Type B pancreatic cell (in vitro differentiated cells): ENCODE data around the gene SUGP1. TPM values are rescaled to one million over a fixed set of nuclear protein-coding genes. Genes with fewer than 3 reads are reported as not detected.

Experiments used
- DNase-seq: peaks from one replicate; pipeline ENCODE4 v3.0.0; 2021; ENCODE audit warnings: mixed read lengths; ENCODE audit not compliant: unreplicated experiment; ENCODE audit errors: extremely low spot score
- H3K27ac Mint-ChIP-seq: 2 replicates; pipeline ENCODE4 v1.8.0; 2021; ENCODE audit warnings: mild to moderate bottlenecking, mixed read lengths
- H3K27me3 Mint-ChIP-seq: 2 replicates; pipeline ENCODE4 v1.8.0; 2021; ENCODE audit warnings: mixed read lengths
- H3K36me3 Mint-ChIP-seq: 2 replicates; pipeline ENCODE4 v1.8.0; 2021; ENCODE audit warnings: mixed read lengths
- H3K4me1 Mint-ChIP-seq: one replicate; pipeline ENCODE4 v1.8.0; 2021; ENCODE audit warnings: mixed read lengths; ENCODE audit not compliant: unreplicated experiment
- H3K4me3 Mint-ChIP-seq: 2 replicates; pipeline ENCODE4 v1.8.0; 2021; ENCODE audit warnings: mild to moderate bottlenecking, mixed read lengths
- H3K9me3 Mint-ChIP-seq: 2 replicates; pipeline ENCODE4 v1.8.0; 2021; ENCODE audit warnings: mixed read lengths
- total RNA-seq: library from RNA; stranded (reverse); gene quantifications from 2 replicates; pipeline ENCODE4 v1.2.1, GENCODE V29; 2021; ENCODE audit warnings: low replicate concordance
- TF ChIP-seq, protein P1 (sequence below): fragments of 200-600 bp; sonication (generic); conservative IDR thresholded peaks from 2 replicates; pipeline ENCODE4 v1.5.0; 2021; ENCODE audit warnings: antibody characterized with exemption, mild to moderate bottlenecking

The SUGP1 gene
- total RNA-seq, 1 donor from 2014 or later, result 86.8 TPM

DNA sequence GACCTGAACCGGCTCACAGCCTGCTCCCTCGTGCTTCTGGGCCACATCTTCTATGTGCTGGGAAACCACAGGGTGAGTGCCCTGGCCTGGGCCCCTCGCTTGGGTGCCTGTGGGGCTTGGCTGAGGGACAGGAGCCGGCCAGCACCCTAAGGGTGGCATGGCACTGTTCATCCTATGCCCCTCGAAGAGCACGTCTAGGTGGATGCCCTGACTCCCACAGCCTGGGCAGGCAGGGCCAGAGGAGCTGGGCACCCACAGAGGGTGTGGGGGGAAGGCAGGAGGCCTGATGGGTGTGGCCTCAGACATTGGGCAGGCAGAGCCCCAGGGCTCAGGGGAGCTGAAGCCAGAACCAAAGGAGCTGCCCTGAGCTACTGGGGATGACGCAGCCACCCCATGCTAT lies 29.1 kb upstream of the SUGP1 start:
- DNase-seq, result no peak
- H3K4me3 Mint-ChIP-seq, result no peak overlapping the region
- TF ChIP-seq, protein P1, sequence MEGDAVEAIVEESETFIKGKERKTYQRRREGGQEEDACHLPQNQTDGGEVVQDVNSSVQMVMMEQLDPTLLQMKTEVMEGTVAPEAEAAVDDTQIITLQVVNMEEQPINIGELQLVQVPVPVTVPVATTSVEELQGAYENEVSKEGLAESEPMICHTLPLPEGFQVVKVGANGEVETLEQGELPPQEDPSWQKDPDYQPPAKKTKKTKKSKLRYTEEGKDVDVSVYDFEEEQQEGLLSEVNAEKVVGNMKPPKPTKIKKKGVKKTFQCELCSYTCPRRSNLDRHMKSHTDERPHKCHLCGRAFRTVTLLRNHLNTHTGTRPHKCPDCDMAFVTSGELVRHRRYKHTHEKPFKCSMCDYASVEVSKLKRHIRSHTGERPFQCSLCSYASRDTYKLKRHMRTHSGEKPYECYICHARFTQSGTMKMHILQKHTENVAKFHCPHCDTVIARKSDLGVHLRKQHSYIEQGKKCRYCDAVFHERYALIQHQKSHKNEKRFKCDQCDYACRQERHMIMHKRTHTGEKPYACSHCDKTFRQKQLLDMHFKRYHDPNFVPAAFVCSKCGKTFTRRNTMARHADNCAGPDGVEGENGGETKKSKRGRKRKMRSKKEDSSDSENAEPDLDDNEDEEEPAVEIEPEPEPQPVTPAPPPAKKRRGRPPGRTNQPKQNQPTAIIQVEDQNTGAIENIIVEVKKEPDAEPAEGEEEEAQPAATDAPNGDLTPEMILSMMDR, result no peak
- H3K27ac Mint-ChIP-seq, result no peak overlapping the region
- peaks cover 7% of the 10 kb centered on the region for H3K36me3 Mint-ChIP-seq
- no peaks in the 10 kb centered on the region for H3K27me3 Mint-ChIP-seq
- H3K4me1 Mint-ChIP-seq, result no peaks in the 10 kb centered on the region
- H3K9me3 Mint-ChIP-seq, result no peaks in the 10 kb centered on the region

DNA sequence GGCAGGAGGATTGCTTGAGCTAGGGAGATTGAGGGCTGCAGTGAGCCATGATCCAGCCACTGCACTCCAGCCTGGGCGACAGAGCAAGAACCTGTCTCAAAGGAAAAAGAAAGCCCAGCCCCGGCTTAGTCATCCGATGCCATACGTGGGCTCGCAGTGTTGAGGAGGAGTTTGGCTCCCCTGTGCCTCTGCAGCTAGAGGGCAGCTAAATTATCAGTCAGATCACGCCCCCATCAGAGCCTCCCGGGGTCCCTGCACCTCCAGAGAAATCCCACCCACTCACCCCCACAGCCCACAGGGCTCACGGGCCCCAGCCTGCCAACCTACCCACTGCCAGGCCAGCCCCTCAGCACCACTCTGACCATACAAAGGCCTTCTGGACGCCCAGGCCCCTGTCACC lies 28.0 kb upstream of the SUGP1 start:
- TF ChIP-seq, protein P1, result no peak
- Mint-ChIP-seq H3K9me3 (no peaks in the 10 kb centered on the region), H3K36me3 (peaks cover 7% of the 10 kb centered on the region), H3K27ac (no peak overlapping the region), H3K27me3 (no peaks in the 10 kb centered on the region), H3K4me3 (no peak overlapping the region), H3K4me1 (no peaks in the 10 kb centered on the region)
- DNase-seq, result no peak

DNA sequence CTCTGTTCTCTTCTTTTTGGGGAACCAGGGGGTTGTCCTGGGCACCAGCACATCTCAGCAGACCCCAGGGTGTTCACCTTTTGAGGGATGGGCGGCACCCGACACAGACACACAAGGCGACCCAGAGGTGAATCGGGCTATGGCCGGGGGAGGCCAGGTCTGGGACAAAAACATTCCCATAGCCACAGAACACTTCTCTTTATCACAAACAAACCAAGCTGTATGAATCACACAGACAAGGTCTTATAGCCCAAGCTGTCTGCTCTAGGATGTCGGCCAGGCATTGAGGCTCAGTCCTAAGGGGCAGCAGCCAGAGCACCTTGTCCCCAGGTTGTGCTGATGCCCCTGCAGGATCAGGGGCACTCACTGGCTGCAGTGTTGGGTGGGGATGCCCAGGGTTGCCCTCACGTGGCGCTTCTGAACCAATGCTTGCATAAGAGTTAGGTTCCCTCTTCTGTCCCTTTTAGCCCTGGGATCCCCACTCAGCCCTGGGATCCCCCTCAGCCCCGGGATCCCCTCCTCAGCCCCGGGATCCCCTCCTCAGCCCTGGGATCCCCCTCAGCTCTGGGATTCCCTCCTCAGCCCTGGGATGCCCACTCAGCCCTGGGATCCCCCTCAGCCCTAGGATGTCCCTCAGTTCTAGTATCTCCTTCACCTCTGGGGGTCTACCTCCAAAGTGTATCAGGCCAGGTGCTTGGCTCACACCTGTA lies 27.2 kb upstream of the SUGP1 start:
- Mint-ChIP-seq H3K4me3 (no peak overlapping the region), H3K36me3 (peaks cover 7% of the 10 kb centered on the region), H3K27me3 (no peaks in the 10 kb centered on the region), H3K27ac (no peak overlapping the region), H3K4me1 (no peaks in the 10 kb centered on the region), H3K9me3 (no peaks in the 10 kb centered on the region)
- DNase-seq, result no peak
- TF ChIP-seq, protein P1, result no peak

DNA sequence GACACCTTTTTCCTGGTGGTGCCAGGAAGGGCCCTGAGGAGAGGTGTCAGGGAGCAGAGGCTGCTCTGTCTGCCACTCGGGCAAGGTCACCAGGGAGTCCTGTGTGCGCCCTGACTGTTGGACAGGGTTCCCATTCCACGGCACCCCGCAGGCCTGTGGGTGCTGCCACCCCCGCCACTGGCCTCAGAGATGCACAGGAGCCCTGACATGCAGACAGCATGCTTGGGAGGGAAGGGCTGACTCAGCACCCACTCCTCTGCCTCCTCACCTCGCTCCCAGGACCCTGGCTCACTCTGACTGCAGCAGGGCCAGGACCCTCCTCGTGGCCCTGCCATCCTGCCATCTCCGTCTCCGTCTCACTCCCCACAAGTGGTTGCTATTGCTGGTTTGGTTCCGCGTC lies 25.7 kb upstream of the SUGP1 start:
- DNase-seq, result no peak
- TF ChIP-seq, protein P1, result no peak
- H3K4me3 Mint-ChIP-seq, result no peak overlapping the region
- peaks cover 3% of the 10 kb centered on the region for H3K36me3 Mint-ChIP-seq
- H3K4me1 Mint-ChIP-seq, result no peaks in the 10 kb centered on the region
- H3K27ac Mint-ChIP-seq, result no peak overlapping the region
- no peaks in the 10 kb centered on the region for H3K27me3 Mint-ChIP-seq
- no peaks in the 10 kb centered on the region for H3K9me3 Mint-ChIP-seq

DNA sequence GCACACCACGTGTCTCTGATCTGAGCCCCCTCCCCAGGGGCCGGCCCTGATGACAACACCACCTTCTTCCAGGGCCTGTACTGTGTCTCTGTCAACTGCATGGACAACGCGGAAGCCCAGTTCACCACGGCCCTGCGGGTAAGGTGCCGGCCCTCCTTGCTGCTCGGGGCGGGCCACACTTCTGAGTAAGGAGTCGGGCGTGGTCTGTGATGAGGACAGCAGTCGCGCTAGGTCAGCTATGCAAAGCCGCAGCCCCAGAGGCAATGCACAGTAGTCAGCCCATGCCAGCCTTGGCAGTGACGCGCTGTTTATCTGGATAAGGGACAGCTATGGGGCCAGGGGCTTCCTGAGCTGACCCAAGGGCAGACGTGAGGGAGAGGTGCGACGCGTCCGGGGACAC lies 24.9 kb upstream of the SUGP1 start:
- peaks cover 3% of the 10 kb centered on the region for H3K36me3 Mint-ChIP-seq
- TF ChIP-seq, protein P1, result no peak
- H3K4me1 Mint-ChIP-seq, result no peaks in the 10 kb centered on the region
- no peaks in the 10 kb centered on the region for H3K27me3 Mint-ChIP-seq
- no peak overlapping the region for H3K27ac Mint-ChIP-seq
- H3K4me3 Mint-ChIP-seq, result no peak overlapping the region
- DNase-seq, result no peak
- H3K9me3 Mint-ChIP-seq, result no peaks in the 10 kb centered on the region
